Astrocyte (in vitro differentiated cells and primary cell): ENCODE results near the gene ATP6V0B.

Experiments
- EZH2 ChIP-seq: IDR thresholded peaks from 2 replicates; pipeline ENCODE4 v1.6.1; 2012; ENCODE audit warnings: mild to moderate bottlenecking, low read length, inconsistent platforms; ENCODE audit not compliant: insufficient read depth
- TF ChIP-seq, protein P1 (sequence below): IDR thresholded peaks from 2 replicates; pipeline ENCODE4 v1.5.1; 2011; ENCODE audit warnings: low read depth, mild to moderate bottlenecking, inconsistent platforms, low read length, moderate library complexity; ENCODE audit not compliant: insufficient read depth

GRCh38 chr1:44010935-44011471, 36.2 kb downstream of the ATP6V0B start:
- TF ChIP-seq, protein P1, sequence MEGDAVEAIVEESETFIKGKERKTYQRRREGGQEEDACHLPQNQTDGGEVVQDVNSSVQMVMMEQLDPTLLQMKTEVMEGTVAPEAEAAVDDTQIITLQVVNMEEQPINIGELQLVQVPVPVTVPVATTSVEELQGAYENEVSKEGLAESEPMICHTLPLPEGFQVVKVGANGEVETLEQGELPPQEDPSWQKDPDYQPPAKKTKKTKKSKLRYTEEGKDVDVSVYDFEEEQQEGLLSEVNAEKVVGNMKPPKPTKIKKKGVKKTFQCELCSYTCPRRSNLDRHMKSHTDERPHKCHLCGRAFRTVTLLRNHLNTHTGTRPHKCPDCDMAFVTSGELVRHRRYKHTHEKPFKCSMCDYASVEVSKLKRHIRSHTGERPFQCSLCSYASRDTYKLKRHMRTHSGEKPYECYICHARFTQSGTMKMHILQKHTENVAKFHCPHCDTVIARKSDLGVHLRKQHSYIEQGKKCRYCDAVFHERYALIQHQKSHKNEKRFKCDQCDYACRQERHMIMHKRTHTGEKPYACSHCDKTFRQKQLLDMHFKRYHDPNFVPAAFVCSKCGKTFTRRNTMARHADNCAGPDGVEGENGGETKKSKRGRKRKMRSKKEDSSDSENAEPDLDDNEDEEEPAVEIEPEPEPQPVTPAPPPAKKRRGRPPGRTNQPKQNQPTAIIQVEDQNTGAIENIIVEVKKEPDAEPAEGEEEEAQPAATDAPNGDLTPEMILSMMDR = no peak
- TF ChIP-seq EZH2 = no peak
